Fibroblast of lung (primary cell): ENCODE measurements around the gene TDRD7.

Experiments
- CTCF ChIP-seq, 2 donors: IDR thresholded peaks in 1 of 2; conservative IDR thresholded peaks in 1 of 2; 1 replicate in 1 of 2; 2 replicates in 1 of 2; pipeline ENCODE4 v1.5.1; 2011 to 2012; ENCODE audit warnings: low read length in 2 of 2, control low read depth in 1 of 2, inconsistent platforms in 1 of 2, low read depth in 1 of 2, mild to moderate bottlenecking in 1 of 2
- EZH2 ChIP-seq: IDR thresholded peaks from 2 replicates; pipeline ENCODE4 v1.5.1; 2012; ENCODE audit warnings: low read length, control low read depth, mild to moderate bottlenecking; ENCODE audit errors: missing control alignments

- no peak for TF ChIP-seq EZH2
- TF ChIP-seq CTCF (conservative IDR thresholded peaks at IDR 0.05 in 1 of 2, IDR thresholded peaks at IDR 0.05 in 1 of 2; ENCODE audit: low read depth in 1 of 2, low read length in 2 of 2): no peak
Observed at GRCh38 chr9:97362777-97363545, 48.9 kb upstream of the TDRD7 start.
